Lung (tissue), 12 donors: Measurements from ENCODE around the gene FAM83B. TPM values are rescaled to one million over a fixed set of nuclear protein-coding genes. Genes with fewer than 3 reads are reported as not detected.

ENCODE experiments used
- ATAC-seq: fragments of 200-7000 bp; cut with Tn5 transposase; one replicate; pipeline ENCODE4 v1.9.1; 2020; ENCODE audit warnings: moderate number of reproducible peaks; ENCODE audit not compliant: insufficient read depth, low FRiP score
- DNase-seq, 3 donors: peaks; one replicate each; pipeline ENCODE4 v3.0.0-alpha.2; 2013 to 2017
- H3K27ac ChIP-seq, 2 donors: one replicate each; pipeline ENCODE4 v1.5.1; 2013; ENCODE audit warnings: mild to moderate bottlenecking in 2 of 2, moderate library complexity in 2 of 2, control low read depth in 1 of 2, inconsistent platforms in 1 of 2, low read depth in 1 of 2, low read length in 1 of 2
- H3K27me3 ChIP-seq, 3 donors: one replicate each; pipeline ENCODE4 v1.5.1; 2013; ENCODE audit warnings: low read length in 2 of 3; ENCODE audit not compliant: control insufficient read depth in 3 of 3, insufficient read depth in 3 of 3
- H3K36me3 ChIP-seq, 4 donors: one replicate each; pipeline ENCODE4 v1.5.1; 2013; ENCODE audit warnings: low read length in 4 of 4, mild to moderate bottlenecking in 1 of 4, moderate library complexity in 1 of 4; ENCODE audit not compliant: control insufficient read depth in 4 of 4, insufficient read depth in 4 of 4
- H3K4me1 ChIP-seq, 5 donors: one replicate each; pipeline ENCODE4 v1.5.1; 2013; ENCODE audit warnings: low read length in 5 of 5, mild to moderate bottlenecking in 2 of 5, moderate library complexity in 1 of 5; ENCODE audit not compliant: control insufficient read depth in 5 of 5, insufficient read depth in 5 of 5
- H3K4me3 ChIP-seq: one replicate; pipeline ENCODE4 v1.5.1; 2013; ENCODE audit warnings: mild to moderate bottlenecking, control low read depth, moderate library complexity
- H3K9ac ChIP-seq, 2 donors: one replicate each; pipeline ENCODE4 v1.5.1; 2013; ENCODE audit warnings: low read length in 2 of 2, control low read depth in 1 of 2; ENCODE audit not compliant: insufficient read depth in 1 of 2
- H3K9me3 ChIP-seq, 4 donors: one replicate each; pipeline ENCODE4 v1.5.1; 2013; ENCODE audit warnings: low read length in 3 of 4, mild to moderate bottlenecking in 1 of 4, moderate library complexity in 1 of 4; ENCODE audit not compliant: control insufficient read depth in 4 of 4, insufficient read depth in 3 of 4
- whole genome bisulfite sequencing, 2 donors: extraction: QIAGEN DNeasy Blood & Tissue Kit; methylation state at CpG; one replicate each; pipeline ENCODE4 v1.1.7; 2013; 5-methylcytosine and 5-hydroxymethylcytosine counted together
- polyA plus RNA-seq, 2 donors: library from polyadenylated mRNA; stranded (reverse); fragments of 200-250 nt; gene quantifications; one replicate each; pipeline ENCODE4 v1.2.1, GENCODE V29; 2013
- total RNA-seq, 2 donors: library from RNA; depleted of rRNA in 1 of 2; stranded (reverse); fragments of >200 nt in 1 of 2; gene quantifications; one replicate each; pipeline ENCODE4 v1.2.1, GENCODE V29; 2014 to 2021
- TF ChIP-seq, protein P1 (sequence below): IDR thresholded peaks from 2 replicates; pipeline ENCODE4 v1.5.1; 2012; ENCODE audit warnings: mild to moderate bottlenecking; ENCODE audit errors: control extremely low read depth, extremely low read depth
- donor health status: control.
- donor health status: control.
- donor health status: Bipolar disorder and iron deficiency.
- donor health status: healthy.
- donor health status: DM: yes; HTN: yes; CAD: no.

Gene FAM83B
- total and polyA plus RNA-seq, 4 donors, result 0.04 to 4.4 (median 0.49) TPM

DNA sequence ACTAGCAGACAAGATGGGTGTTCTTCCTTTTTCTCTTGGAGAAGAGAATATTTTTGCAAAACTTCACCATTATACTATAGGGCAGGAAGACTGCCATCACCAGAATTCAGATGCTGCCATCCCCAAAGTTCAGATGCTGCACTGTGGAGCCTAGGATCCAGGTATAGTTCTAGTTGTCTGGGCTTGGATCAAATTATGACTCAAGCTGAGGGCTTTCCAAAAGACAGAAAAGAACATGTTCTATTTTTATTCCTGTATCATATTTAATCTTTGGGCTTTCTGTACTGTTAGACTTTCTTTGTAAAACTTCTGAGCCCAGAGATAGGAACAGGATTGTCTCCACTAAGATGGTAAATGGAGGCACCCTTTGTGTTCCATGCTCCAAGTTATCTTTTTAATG lies 22.0 kb downstream of the FAM83B start:
- H3K36me3 ChIP-seq, result no peaks in the 10 kb centered on the region
- H3K27ac ChIP-seq, result no peak overlapping the region
- no peaks in the 10 kb centered on the region for H3K4me1 ChIP-seq
- no peak overlapping the region for H3K4me3 ChIP-seq
- ATAC-seq, result no peak
- TF ChIP-seq, protein P1, sequence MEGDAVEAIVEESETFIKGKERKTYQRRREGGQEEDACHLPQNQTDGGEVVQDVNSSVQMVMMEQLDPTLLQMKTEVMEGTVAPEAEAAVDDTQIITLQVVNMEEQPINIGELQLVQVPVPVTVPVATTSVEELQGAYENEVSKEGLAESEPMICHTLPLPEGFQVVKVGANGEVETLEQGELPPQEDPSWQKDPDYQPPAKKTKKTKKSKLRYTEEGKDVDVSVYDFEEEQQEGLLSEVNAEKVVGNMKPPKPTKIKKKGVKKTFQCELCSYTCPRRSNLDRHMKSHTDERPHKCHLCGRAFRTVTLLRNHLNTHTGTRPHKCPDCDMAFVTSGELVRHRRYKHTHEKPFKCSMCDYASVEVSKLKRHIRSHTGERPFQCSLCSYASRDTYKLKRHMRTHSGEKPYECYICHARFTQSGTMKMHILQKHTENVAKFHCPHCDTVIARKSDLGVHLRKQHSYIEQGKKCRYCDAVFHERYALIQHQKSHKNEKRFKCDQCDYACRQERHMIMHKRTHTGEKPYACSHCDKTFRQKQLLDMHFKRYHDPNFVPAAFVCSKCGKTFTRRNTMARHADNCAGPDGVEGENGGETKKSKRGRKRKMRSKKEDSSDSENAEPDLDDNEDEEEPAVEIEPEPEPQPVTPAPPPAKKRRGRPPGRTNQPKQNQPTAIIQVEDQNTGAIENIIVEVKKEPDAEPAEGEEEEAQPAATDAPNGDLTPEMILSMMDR, result no peak
- no peak overlapping the region for H3K9ac ChIP-seq
- no peaks in the 10 kb centered on the region for H3K27me3 ChIP-seq
- no peak for DNase-seq
- H3K9me3 ChIP-seq, result no peaks in the 10 kb centered on the region

DNA sequence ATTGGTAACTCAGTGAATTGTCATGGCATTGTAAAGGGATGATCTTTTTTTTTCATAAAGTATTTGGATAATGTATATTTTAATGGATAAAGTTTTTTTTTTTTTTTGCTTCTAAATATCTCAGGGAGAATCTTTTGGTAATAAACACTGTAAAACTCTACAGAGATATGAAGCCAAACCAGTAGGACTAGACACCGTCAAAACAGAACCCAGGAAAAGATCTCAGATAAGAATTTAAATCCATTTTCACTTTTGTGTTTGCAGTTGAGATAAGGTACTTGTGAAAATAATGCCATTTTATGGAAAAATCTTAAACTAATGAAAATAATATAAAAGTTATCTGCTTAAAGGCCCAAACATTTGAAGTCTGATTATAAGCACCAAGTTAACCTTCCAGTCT lies 27.0 kb downstream of the FAM83B start:
- H3K4me1 ChIP-seq, result no peaks in the 10 kb centered on the region
- H3K9ac ChIP-seq, result no peak overlapping the region

DNA sequence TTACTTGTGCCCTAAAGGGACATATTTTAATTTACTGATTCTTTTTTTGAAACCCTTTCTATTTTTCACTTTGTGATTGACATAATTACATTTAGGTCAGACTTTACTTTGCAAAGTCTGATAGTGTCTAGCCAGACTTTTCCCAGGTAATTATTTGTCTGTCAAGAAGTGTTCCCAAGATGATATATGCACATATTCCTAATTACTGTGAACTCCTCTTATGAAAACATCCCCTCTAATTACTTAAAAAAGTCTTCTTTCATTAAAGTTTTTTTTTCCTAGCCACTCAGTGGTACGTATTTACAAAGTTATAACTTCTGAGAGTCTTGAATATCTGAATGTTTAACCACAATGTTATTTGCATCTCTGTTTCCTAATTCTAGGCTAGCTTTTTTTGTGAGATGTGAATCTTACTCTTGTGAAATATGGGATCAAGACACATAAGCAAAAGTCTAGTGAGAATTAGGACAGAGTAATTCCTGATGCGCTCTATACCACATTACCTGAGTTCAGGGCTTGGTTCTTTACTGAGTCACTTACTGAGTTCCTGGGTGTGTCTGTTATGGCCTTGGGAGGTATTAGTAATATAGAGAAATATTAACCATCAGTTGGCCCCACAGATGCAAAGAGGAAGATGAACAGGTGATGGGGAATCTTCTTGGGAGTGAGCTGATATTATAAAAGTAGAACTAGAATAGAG lies 27.9 kb downstream of the FAM83B start:
- Histone ChIP-seq H3K36me3 (no peaks in the 10 kb centered on the region), H3K9ac (no peak overlapping the region)

More for the DNA sequence above, 27.0 kb downstream of the FAM83B start:
- ATAC-seq, result no peak
- WGBS, 2 donors, result 41 to 76% methylated on average over 1 of the region's 1 CpG
- TF ChIP-seq, protein P1, result no peak
- Histone ChIP-seq H3K4me3 (no peak overlapping the region), H3K27ac (no peak overlapping the region), H3K9me3 (no peaks in the 10 kb centered on the region), H3K27me3 (no peaks in the 10 kb centered on the region), H3K36me3 (no peaks in the 10 kb centered on the region)
- no peak for DNase-seq

More for the DNA sequence above, 27.9 kb downstream of the FAM83B start:
- ATAC-seq (no peak), DNase-seq (no peak)
- no peak overlapping the region for H3K27ac ChIP-seq
- no peak overlapping the region for H3K4me3 ChIP-seq
- TF ChIP-seq, protein P1, result no peak
- H3K9me3 ChIP-seq, result no peaks in the 10 kb centered on the region
- WGBS, 2 donors, result 85 to 92% methylated on average over 2 of the region's 2 CpGs
- H3K27me3 ChIP-seq, result no peaks in the 10 kb centered on the region
- H3K4me1 ChIP-seq, result peaks cover 0 to 5% (median 0%) of the 10 kb centered on the region in 5 donors
